CD4-positive, alpha-beta T cell treated with Interleukin-6 for 4 hours (primary cell): Measurements from ENCODE around the gene TNFAIP8L1.

Experiments
- DNase-seq: peaks from one replicate; pipeline ENCODE4 v3.0.0-alpha.2; 2020; ENCODE audit warnings: mixed read lengths

The TNFAIP8L1 gene

DNA sequence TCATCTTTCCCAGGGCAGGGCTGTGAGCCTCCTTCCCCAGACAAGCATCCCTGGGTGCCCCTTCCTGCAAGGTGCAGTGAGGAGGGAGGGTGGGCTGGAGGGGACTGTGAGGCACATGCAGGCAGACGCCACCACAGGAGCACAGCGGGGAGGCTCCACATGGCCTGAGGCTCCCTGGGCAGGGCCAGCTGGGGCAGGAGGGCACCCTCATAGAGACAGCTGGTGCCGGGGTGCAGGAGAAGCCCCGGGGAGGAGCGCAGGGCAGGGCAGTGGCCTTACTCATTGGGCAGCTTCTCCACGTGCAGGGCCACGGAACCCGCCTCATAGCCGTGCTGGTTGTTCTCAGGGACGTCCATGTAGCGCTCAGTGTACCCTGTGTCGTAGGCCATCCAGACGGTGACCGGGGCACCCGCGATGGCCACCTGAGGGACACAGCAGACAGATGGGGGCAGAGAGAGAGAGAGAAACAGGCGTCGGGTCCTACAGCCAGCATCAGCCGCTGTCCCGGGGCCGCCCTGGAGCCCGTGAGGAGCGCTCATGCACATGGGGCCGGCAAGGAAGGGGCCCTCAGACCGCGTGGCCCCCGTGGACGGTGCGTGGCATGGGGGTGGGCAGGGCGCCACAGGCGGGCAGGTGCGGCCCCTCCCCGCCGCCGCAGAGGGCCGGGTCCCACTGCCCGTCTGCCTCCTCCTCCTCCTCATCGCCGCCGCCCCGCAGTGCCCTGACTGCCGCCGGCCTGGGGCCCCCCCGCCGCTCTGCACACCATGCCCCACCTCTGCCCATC lies 43.3 kb downstream of the TNFAIP8L1 start:
- DNase-seq = no peak

DNA sequence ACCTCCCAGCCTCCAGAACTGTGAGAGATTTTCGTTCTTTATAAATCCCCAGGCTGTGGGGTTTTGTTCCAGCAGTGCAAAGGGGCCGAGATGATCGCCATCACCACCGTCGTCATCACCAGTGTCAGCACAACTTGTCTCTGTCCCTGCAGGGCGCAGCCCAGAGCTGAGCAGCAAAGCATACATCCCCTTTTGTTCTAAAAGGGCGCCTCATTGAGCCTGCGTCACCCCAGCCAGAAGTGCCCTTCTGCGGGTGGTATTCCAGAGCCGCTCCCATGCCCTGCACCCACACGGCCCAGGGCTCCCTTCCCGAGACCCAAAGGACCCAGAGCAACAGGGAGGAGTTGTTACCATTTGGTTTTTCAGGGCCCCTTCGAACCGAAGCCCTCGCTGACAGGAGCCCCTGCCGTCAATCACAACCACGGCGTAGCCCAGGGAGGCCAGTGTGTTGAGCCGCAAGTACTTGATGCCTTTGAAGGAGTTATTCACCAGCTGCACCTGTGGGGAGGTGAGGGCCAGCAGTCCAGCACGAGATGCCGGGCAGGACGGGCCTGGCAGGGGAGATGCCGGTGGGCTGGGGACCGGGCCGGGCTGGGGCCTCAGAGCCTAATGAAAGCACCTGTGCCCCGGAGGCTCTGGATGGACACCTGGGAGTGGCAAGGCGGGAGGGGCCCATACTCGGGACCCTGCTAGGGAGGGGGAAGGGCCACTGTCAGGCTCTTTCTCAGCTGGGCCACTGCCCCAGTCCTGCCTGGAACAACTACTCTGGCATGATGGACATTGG lies 45.2 kb downstream of the TNFAIP8L1 start:
- DNase-seq = no peak

DNA sequence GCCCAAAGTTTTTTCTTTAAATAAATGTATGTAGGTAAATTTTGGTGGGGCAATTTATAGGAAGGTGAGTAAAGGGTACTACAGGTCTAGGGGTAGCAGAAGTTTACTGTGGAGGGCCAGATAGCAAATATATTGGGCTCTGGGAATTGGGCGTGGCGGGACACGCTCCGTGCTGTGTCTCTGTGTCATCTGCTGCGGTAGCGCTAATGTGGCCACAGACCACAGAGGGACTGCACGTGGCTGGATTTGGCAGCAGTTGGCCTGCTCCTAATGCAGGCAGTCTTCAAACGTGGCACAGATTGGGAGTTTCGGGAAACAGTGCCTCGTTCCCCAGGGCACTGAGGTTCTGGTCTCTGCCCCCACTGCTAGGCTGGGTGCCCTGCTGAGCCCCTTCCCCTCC lies 47.4 kb downstream of the TNFAIP8L1 start:
- DNase-seq = no peak

DNA sequence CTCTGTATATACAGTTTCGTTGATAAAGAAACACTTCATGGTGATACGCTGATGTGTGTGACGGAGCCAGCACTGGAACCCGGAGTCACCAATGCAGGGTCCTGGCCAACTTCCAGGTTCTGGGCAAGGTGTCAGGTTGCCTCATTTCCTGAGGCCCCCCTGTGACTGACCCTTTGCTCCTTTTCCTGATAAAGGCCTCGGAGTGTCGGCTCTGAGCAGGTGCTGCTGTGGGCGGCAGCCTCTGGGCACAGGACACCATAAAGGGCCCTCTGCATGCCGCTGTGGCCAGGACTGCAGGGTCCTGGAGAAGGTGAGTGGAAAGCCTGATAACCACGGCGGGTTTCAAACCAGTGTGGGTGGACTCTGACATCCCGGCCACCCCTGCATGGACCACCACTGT lies 48.1 kb downstream of the TNFAIP8L1 start:
- DNase-seq = no peak

DNA sequence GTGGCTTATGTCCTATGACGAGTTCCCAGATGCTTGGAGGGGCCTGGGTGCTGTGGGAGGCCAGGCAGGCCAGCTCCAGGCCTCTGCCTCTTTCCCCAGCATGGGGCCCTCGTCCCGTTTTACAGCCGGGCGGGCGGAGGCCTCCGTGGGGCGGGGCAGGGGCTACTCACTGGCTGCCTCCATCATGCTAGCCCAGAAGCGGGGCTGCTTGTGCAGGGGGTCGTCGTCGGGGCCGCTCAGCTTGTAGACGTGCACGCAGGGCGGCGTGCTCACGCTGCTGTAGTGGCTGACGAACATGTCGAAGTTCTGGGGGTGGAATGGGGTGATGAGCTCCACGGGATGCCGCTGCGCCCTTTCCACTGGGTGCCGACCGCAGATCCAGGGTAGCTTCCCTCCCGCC lies 49.3 kb downstream of the TNFAIP8L1 start:
- DNase-seq = no peak

DNA sequence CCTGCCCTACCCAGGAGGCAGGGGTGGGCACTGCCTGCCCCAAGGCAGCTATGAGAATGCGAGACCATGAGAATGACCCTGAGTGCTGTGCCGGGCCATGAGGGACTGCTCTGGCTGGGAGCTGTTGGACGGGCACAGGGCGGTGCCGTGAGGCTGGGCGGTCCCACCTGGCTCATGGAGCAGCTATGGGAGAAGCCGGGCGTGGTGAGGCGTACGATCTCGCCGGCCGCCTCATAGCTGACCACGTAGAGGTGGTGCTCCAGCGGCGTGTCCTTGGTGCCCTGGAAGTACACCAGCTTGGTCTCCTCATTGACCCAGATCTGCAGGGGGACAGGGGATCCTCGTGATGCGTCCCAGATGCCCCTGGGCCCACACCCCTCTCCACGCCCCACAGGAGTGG lies 50.1 kb downstream of the TNFAIP8L1 start:
- no peak for DNase-seq

DNA sequence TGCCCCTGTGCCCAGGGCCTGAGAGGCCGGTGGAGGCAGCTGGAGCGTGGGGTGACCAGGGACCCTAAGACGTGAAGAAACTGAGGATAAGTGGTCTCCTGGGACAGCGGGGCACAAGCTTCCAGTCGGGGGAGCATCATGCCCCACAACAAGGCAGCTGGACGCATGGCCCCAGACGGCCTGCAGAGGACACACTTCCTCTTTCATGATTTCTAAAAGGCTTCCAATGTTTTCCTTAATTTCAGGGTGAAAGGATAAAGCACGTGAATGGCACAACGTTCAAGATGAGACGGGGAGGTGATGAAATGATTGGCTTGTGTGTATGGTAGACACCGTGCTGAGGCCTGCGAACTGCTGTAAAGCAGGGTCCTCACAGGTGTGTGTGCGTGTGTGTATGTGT lies 51.0 kb downstream of the TNFAIP8L1 start:
- DNase-seq = no peak

GRCh38 chr19:4691373-4691772 lies 52.1 kb downstream of the TNFAIP8L1 start:
- no peak for DNase-seq

GRCh38 chr19:4692251-4693077 lies 53.1 kb downstream of the TNFAIP8L1 start:
- no peak for DNase-seq

GRCh38 chr19:4693078-4693350 lies 53.7 kb downstream of the TNFAIP8L1 start:
- DNase-seq = no peak

DNA sequence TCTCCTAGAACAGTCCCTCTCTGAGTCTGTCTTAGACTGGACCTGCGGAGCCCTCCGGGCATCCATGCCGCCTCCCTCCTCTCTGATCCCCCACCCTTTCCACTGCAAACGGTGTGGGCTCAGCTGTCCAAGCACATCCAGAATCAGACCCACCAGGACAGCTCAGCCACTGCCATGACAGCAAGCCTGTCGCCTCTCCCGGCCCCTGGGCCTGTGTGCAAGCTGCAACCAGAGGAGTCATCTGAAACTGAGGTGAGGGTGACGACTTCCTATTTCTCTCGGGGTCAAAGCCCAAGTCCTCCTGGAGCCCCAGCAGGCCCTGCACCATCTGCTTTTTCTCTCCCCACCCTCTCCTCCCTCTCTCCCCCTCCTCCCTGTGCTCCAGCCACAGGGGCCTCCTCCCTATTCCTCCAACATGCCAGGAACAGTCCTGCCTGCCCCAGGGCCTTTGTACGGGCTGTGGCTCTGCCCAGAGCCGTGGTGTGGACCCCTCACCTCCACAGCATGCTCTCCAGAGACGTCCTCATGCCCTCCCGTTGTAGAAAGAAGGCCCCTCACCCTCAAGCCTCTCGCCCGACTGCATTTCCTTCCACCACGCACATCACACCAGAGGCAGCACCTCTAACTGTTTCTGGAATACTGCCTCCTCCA lies 54.3 kb downstream of the TNFAIP8L1 start:
- DNase-seq = no peak

GRCh38 chr19:4694211-4694987 lies 55.1 kb downstream of the TNFAIP8L1 start:
- DNase-seq = no peak

- DNase-seq = no peak
Observed at GRCh38 chr19:4695224-4695731, 56.0 kb downstream of the TNFAIP8L1 start.

DNA sequence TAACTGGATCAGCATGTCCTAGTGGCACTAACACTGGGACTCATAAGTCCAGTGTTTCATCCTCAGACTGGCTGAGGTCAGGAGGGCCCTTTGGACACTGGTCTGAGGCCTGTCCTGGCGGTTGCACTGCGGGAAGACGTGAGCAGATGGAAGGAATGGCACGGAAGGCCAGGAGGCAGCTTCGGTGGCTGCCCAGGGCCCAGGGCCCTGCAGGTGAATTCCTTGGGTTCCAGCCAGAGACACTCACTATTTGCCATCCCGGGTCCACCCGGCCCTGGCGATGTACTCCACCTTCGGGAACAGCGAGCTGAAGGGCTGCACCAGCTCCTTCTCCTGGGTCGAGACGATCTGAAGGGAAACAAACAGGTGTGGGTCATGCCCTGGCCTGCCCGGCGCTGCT lies 58.0 kb downstream of the TNFAIP8L1 start:
- DNase-seq = no peak

- no peak for DNase-seq
Observed at GRCh38 chr19:4699826-4700692, 60.7 kb downstream of the TNFAIP8L1 start.

GRCh38 chr19:4700693-4700970 lies 61.3 kb downstream of the TNFAIP8L1 start:
- DNase-seq = no peak

GRCh38 chr19:4701557-4701956 lies 62.2 kb downstream of the TNFAIP8L1 start:
- DNase-seq = no peak

- no peak for DNase-seq
Observed at GRCh38 chr19:4702764-4703163, 63.4 kb downstream of the TNFAIP8L1 start.

GRCh38 chr19:4703671-4704316 lies 64.5 kb downstream of the TNFAIP8L1 start:
- DNase-seq = no peak

DNA sequence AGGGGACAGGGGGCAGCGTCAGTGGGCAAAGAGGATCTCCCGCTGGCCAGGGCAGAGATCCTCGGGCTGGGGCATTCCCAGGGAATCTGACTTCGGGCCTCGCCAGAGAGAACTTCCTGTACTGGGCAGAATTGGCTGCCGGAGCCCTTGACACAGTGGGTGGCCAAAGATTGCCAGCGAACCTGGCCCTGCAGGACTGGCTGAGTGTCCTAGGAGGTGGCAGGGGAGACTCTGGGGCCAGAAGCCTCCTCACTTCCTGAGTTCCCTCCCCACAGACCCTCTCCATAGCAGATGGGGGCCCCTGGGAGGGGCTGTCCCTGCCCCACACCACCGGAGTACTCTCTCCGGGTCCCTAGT lies 65.0 kb downstream of the TNFAIP8L1 start:
- DNase-seq = no peak
